Liver (tissue), 9 donors: ENCODE measurements around the gene MLX. TPM values are rescaled to one million over a fixed set of nuclear protein-coding genes. Genes with fewer than 3 reads are reported as not detected.
"Not testable (repeated sequence)": the region's sequence is repeated elsewhere in the genome, so short reads cannot be mapped to it uniquely, and the experiment has no call there.

Experiments used
- DNase-seq: peaks from one replicate; pipeline ENCODE4 v3.0.0-alpha.2; 2017; ENCODE audit warnings: low spot score
- H3K27ac ChIP-seq, 2 donors: one replicate each; pipeline ENCODE4 v1.7.0; 2013; ENCODE audit warnings: inconsistent platforms in 2 of 2, low read length in 2 of 2, control low read depth in 1 of 2, low read depth in 1 of 2, mild to moderate bottlenecking in 1 of 2
- H3K27me3 ChIP-seq, 4 donors: one replicate each; pipeline versions ENCODE4 v1.6.1 to v1.7.0; 2013; ENCODE audit warnings: low read length in 3 of 4, inconsistent platforms in 1 of 4, mild to moderate bottlenecking in 1 of 4, moderate library complexity in 1 of 4; ENCODE audit not compliant: control insufficient read depth in 4 of 4, insufficient read depth in 4 of 4
- H3K36me3 ChIP-seq, 4 donors: one replicate each; pipeline versions ENCODE4 v1.6.1 to v1.7.0; 2013; ENCODE audit warnings: low read length in 3 of 4, mild to moderate bottlenecking in 3 of 4, low read depth in 1 of 4, moderate library complexity in 1 of 4; ENCODE audit not compliant: control insufficient read depth in 4 of 4, insufficient read depth in 3 of 4
- H3K4me1 ChIP-seq, 4 donors: one replicate each; pipeline versions ENCODE4 v1.6.1 to v1.7.0; 2013; ENCODE audit warnings: low read length in 3 of 4, mild to moderate bottlenecking in 3 of 4, moderate library complexity in 1 of 4; ENCODE audit not compliant: control insufficient read depth in 4 of 4, insufficient read depth in 4 of 4
- H3K4me3 ChIP-seq, 3 donors: one replicate each; pipeline versions ENCODE4 v1.6.1 to v1.7.0; 2013; ENCODE audit warnings: low read length in 3 of 3, control low read depth in 1 of 3, low read depth in 1 of 3, mild to moderate bottlenecking in 1 of 3
- H3K9ac ChIP-seq, 2 donors: one replicate each; pipeline ENCODE4 v1.7.0; 2013; ENCODE audit warnings: low read length in 2 of 2, mild to moderate bottlenecking in 2 of 2, moderate library complexity in 2 of 2, control low read depth in 1 of 2, low read depth in 1 of 2
- H3K9me3 ChIP-seq, 4 donors: one replicate each; pipeline versions ENCODE4 v1.6.1 to v1.7.0; 2013; ENCODE audit warnings: low read length in 3 of 4; ENCODE audit not compliant: control insufficient read depth in 4 of 4
- CTCF ChIP-seq: fragments of 150-350 bp; IDR thresholded peaks from 2 replicates; pipeline ENCODE4 v1.5.1; 2017; ENCODE audit warnings: improper control_type of control experiment, low read depth, low read length; ENCODE audit not compliant: missing input control
- EGR1 ChIP-seq, 2 donors: IDR thresholded peaks; 2 replicates each; pipeline ENCODE4 v1.6.1; 2016 to 2018; ENCODE audit warnings: antibody characterized with exemption in 2 of 2, low read depth in 2 of 2
- FOXA1 ChIP-seq: IDR thresholded peaks from 2 replicates; pipeline ENCODE4 v1.6.1; 2016; ENCODE audit warnings: antibody characterized with exemption
- FOXA2 ChIP-seq: IDR thresholded peaks from 2 replicates; pipeline ENCODE4 v1.6.1; 2016; ENCODE audit warnings: antibody characterized with exemption
- GABPA ChIP-seq, 2 donors: IDR thresholded peaks in 1 of 2; conservative IDR thresholded peaks in 1 of 2; 2 replicates each; pipeline ENCODE4 v1.6.1; 2016; ENCODE audit warnings: antibody characterized with exemption in 2 of 2, mild to moderate bottlenecking in 1 of 2, moderate library complexity in 1 of 2
- HNF4G ChIP-seq: IDR thresholded peaks from 2 replicates; pipeline ENCODE4 v1.6.1; 2016; ENCODE audit warnings: antibody characterized with exemption
- NR2F2 ChIP-seq: IDR thresholded peaks from 2 replicates; pipeline ENCODE4 v1.6.1; 2016; ENCODE audit warnings: antibody characterized with exemption
- RAD21 ChIP-seq, 2 donors: IDR thresholded peaks; 2 replicates each; pipeline ENCODE4 v1.6.1; 2016; ENCODE audit warnings: antibody characterized with exemption in 2 of 2, mild to moderate bottlenecking in 2 of 2
- SP1 ChIP-seq: IDR thresholded peaks from 2 replicates; pipeline ENCODE4 v1.6.1; 2018; ENCODE audit warnings: antibody characterized with exemption, mild to moderate bottlenecking
- TAF1 ChIP-seq: conservative IDR thresholded peaks from 2 replicates; pipeline ENCODE4 v1.6.1; 2016; ENCODE audit warnings: antibody characterized with exemption, mild to moderate bottlenecking
- YY1 ChIP-seq: IDR thresholded peaks from 2 replicates; pipeline ENCODE4 v1.6.1; 2016; ENCODE audit warnings: antibody characterized with exemption, mild to moderate bottlenecking
- ZBTB33 ChIP-seq: IDR thresholded peaks from 2 replicates; pipeline ENCODE4 v1.6.1; 2016; ENCODE audit warnings: antibody characterized with exemption
- WGBS: extraction: QIAGEN DNeasy Blood & Tissue Kit; methylation state at CpG from one replicate; pipeline ENCODE4 v1.1.7; 2013; 5-methylcytosine and 5-hydroxymethylcytosine counted together
- polyA plus RNA-seq, 2 donors: library from polyadenylated mRNA; stranded (reverse) in 1 of 2; unstranded in 1 of 2; fragments of 200-250 nt in 1 of 2; fragments of >200 nt in 1 of 2; fragmentation: Nextera tagmentation in 1 of 2; extraction: Ambion mirVana in 1 of 2; gene quantifications; one replicate each; pipeline versions ENCODE4 v1.2.1 to v1.2.3, GENCODE V29; 2013 to 2015
- total RNA-seq, 2 donors: library from RNA; depleted of rRNA; stranded (reverse); fragments of >200 nt; gene quantifications; one replicate each; pipeline ENCODE4 v1.2.3, GENCODE V29; 2014
- TF ChIP-seq, protein P1 (sequence below): IDR thresholded peaks from 2 replicates; pipeline ENCODE4 v1.6.1; 2016; ENCODE audit warnings: antibody characterized with exemption
- TF ChIP-seq, protein P2 (sequence below): IDR thresholded peaks from 2 replicates; pipeline ENCODE4 v1.6.1; 2016; ENCODE audit warnings: antibody characterized with exemption
- TF ChIP-seq, protein P3 (sequence below): IDR thresholded peaks from 2 replicates; pipeline ENCODE4 v1.6.1; 2016; ENCODE audit warnings: antibody characterized with exemption, mild to moderate bottlenecking
- donor health status: healthy.
- donor health status: healthy.
- donor health status: healthy.
- donor health status: healthy.
- donor health status: healthy.

MLX gene
- total and polyA plus RNA-seq, 4 donors = 19.4 to 40.0 (median 32.1) TPM

DNA sequence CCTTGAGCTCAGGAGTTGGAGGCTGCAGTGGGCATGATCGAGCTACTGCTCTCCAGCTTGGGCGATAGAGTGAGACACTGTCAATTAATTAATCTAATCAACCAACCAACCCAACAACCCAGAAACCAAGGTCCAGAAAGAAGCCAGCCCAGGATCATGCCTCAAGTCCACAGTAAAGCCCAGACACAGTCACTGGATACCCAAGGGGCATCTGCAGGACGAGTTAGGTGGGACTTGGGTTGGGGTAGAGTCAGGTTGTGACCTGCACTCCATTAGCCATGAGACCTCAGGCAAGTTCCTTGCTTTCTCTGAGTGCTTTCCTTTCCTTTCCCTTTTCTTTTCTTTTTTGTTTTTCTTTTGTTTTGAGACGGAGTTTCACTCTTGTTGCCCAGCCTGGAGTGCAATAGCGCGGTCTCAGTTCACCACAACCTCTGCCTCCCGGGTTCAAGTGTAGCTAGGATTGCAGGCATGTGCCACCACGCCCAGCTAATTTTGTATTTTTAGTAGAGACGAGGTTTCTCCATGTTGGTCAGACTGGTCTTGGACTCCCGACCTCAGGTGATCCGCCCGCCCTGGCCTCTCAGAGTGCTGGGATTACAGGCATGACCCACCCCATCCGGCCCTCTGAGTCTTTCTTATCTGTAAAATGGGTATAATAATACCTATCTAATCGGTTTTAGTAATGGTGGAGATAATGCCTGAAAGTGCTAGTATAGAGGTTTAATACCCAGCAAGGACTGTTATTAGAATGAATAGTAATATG is 17.7 kb upstream of the MLX start:
- H3K4me3 ChIP-seq = no peak overlapping the region
- H3K27me3 ChIP-seq = no peaks in the 10 kb centered on the region
- peak overlapping the region in 1 of 2 donors; percentile 14 for H3K9ac ChIP-seq
- peaks cover 11 to 44% (median 29%) of the 10 kb centered on the region in 4 donors for H3K4me1 ChIP-seq
- H3K9me3 ChIP-seq = no peaks in the 10 kb centered on the region
- TF ChIP-seq TAF1 (no peak), FOXA1 (no peak), SP1 (no peak), CTCF (no peak), GABPA (IDR thresholded peaks at IDR 0.05 in 1 of 2, conservative IDR thresholded peaks at IDR 0.05 in 1 of 2) (no peak), FOXA2 (no peak)
- TF ChIP-seq, protein P1, sequence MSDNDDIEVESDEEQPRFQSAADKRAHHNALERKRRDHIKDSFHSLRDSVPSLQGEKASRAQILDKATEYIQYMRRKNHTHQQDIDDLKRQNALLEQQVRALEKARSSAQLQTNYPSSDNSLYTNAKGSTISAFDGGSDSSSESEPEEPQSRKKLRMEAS = no peak
- H3K27ac ChIP-seq = no peak overlapping the region
- no peak for DNase-seq
- H3K36me3 ChIP-seq = no peaks in the 10 kb centered on the region
- 82% methylated on average over 14 of the region's 14 CpGs for WGBS

DNA sequence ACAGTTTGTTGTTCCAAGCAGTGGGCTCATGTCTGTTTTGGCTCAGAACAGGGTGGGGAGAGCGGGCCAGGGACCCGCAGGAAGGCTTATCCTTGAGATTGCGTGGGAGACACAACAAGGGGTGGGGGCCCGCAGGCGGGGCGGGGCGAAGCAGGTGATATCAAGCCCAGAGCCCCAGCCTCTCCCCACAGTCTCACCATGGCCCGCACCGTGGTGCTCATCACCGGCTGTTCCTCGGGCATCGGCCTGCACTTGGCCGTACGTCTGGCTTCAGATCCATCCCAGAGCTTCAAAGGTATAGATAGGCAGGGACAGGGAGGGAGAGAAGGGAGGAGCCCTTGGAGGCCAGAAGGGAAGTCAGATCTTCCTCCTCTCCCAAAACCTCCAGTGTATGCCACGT is 14.2 kb upstream of the MLX start, which contains the start of gene HSD17B1:
HSD17B1 (plus strand) TSS at position 188 of the 400 bp plus-strand sequence; CDS start at position 199, 11 bp downstream.
- H3K27me3 ChIP-seq, H3K36me3 ChIP-seq, H3K9me3 ChIP-seq, H3K9ac ChIP-seq, DNase-seq: not testable (repeated sequence)
- Histone ChIP-seq H3K4me3 (peak within 1 kb of the TSS in 2 of 3 donors; percentile 71), H3K27ac (peak within 1 kb of the TSS; percentile 88 to 93), H3K4me1 (peaks cover 5 to 31% (median 18%) of the 10 kb centered on the region in 4 donors)
- 95% methylated on average over 15 of the region's 15 CpGs for WGBS

DNA sequence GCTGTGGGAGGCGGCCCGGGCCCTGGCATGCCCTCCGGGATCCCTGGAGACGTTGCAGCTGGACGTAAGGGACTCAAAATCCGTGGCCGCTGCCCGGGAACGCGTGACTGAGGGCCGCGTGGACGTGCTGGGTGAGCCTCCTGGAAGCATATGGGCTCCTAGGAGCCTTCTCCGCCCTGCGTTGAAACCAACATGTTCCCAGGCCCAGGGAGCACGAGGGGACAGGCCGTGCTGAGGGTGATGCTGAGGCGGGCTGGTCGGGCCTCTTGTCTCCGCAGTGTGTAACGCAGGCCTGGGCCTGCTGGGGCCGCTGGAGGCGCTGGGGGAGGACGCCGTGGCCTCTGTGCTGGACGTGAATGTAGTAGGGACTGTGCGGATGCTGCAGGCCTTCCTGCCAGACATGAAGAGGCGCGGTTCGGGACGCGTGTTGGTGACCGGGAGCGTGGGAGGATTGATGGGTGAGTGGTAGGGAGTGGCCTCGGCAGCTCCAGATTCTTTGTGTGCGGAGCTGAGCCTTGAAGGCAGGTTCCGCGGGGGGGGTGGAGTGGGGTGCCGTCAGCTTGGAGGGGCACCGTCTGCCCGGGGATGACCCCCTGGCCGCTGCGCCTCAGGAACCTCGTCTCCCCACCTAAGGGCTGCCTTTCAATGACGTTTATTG is 13.6 kb upstream of the MLX start:
- Histone ChIP-seq H3K9ac (no peak overlapping the region), H3K27ac (peak overlapping the region in 1 of 2 donors; percentile 93), H3K4me1 (peaks cover under 1 to 25% (median 15%) of the 10 kb centered on the region in 4 donors), H3K36me3 (no peaks in the 10 kb centered on the region), H3K4me3 (no peak overlapping the region), H3K27me3 (no peaks in the 10 kb centered on the region), H3K9me3 (no peaks in the 10 kb centered on the region)
- WGBS = 91% methylated on average over 45 of the region's 45 CpGs
- no peak for DNase-seq
- TF ChIP-seq TAF1 (no peak), NR2F2 (no peak), YY1 (no peak), FOXA2 (no peak), HNF4G (no peak), SP1 (no peak), GABPA (IDR thresholded peaks at IDR 0.05 in 1 of 2, conservative IDR thresholded peaks at IDR 0.05 in 1 of 2) (no peak), ZBTB33 (no peak), RAD21 (IDR thresholded peaks at IDR 0.05) (no peak), EGR1 (IDR thresholded peaks at IDR 0.05; ENCODE audit: low read depth in 2 of 2) (no peak)
- TF ChIP-seq, protein P1 = no peak
- TF ChIP-seq, protein P2, sequence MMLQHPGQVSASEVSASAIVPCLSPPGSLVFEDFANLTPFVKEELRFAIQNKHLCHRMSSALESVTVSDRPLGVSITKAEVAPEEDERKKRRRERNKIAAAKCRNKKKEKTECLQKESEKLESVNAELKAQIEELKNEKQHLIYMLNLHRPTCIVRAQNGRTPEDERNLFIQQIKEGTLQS = no peak
- TF ChIP-seq, protein P3, sequence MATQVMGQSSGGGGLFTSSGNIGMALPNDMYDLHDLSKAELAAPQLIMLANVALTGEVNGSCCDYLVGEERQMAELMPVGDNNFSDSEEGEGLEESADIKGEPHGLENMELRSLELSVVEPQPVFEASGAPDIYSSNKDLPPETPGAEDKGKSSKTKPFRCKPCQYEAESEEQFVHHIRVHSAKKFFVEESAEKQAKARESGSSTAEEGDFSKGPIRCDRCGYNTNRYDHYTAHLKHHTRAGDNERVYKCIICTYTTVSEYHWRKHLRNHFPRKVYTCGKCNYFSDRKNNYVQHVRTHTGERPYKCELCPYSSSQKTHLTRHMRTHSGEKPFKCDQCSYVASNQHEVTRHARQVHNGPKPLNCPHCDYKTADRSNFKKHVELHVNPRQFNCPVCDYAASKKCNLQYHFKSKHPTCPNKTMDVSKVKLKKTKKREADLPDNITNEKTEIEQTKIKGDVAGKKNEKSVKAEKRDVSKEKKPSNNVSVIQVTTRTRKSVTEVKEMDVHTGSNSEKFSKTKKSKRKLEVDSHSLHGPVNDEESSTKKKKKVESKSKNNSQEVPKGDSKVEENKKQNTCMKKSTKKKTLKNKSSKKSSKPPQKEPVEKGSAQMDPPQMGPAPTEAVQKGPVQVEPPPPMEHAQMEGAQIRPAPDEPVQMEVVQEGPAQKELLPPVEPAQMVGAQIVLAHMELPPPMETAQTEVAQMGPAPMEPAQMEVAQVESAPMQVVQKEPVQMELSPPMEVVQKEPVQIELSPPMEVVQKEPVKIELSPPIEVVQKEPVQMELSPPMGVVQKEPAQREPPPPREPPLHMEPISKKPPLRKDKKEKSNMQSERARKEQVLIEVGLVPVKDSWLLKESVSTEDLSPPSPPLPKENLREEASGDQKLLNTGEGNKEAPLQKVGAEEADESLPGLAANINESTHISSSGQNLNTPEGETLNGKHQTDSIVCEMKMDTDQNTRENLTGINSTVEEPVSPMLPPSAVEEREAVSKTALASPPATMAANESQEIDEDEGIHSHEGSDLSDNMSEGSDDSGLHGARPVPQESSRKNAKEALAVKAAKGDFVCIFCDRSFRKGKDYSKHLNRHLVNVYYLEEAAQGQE = no peak
